Psoas muscle (tissue), 8 donors: ENCODE results near the gene SLC13A5. TPM values are rescaled to one million over a fixed set of nuclear protein-coding genes. Genes with fewer than 3 reads are reported as not detected.

Experiments used
- ATAC-seq, 4 donors: fragments of 200-7000 bp; cut with Tn5 transposase; one replicate each; pipeline ENCODE4 v1.9.1; 2020; ENCODE audit warnings: moderate library complexity in 3 of 4, mild to moderate bottlenecking in 2 of 4
- DNase-seq, 2 donors: peaks; one replicate each; pipeline ENCODE4 v3.0.0-alpha.2; 2020
- H3K27ac ChIP-seq: fragments of 200-600 bp; one replicate; pipeline ENCODE4 v1.8.0; 2022
- H3K27me3 ChIP-seq, 3 donors: fragments of 200-600 bp in 1 of 3; one replicate each; pipeline versions ENCODE4 v1.6.1 to v1.8.0; 2013 to 2022; ENCODE audit warnings: low read length in 2 of 3, mild to moderate bottlenecking in 2 of 3, moderate library complexity in 1 of 3; ENCODE audit not compliant: insufficient read depth in 3 of 3
- H3K36me3 ChIP-seq, 2 donors: fragments of 200-600 bp in 1 of 2; one replicate each; pipeline versions ENCODE4 v1.6.1 to v1.8.0; 2013 to 2022; ENCODE audit warnings: low read depth in 1 of 2, mild to moderate bottlenecking in 1 of 2, moderate library complexity in 1 of 2; ENCODE audit not compliant: insufficient read depth in 1 of 2
- H3K4me1 ChIP-seq: fragments of 200-600 bp; one replicate; pipeline ENCODE4 v1.8.0; 2022
- H3K4me3 ChIP-seq: fragments of 200-600 bp; one replicate; pipeline ENCODE4 v1.8.0; 2022; ENCODE audit warnings: mild to moderate bottlenecking
- H3K9me3 ChIP-seq: fragments of 200-600 bp; one replicate; pipeline ENCODE4 v1.8.0; 2022
- CTCF ChIP-seq: fragments of 200-600 bp; IDR thresholded peaks from one replicate; pipeline ENCODE4 v1.8.0; 2022; ENCODE audit warnings: antibody characterized with exemption
- WGBS, 3 donors: extraction: QIAGEN DNeasy Blood & Tissue Kit; methylation state at CpG; one replicate each; pipeline versions ENCODE4 v1.1.6 to v1.1.7; 2013; 5-methylcytosine and 5-hydroxymethylcytosine counted together
- intact Hi-C, 2 donors: fragments of 100-400 bp; cut with DNase I; formaldehyde crosslinking; loops; one replicate each; pipeline versions ENCODE4 v1.11.0 to v1.14.2; 2022
- polyA plus RNA-seq, 3 donors: library from polyadenylated mRNA; stranded (reverse); fragments of 200-250 nt; gene quantifications; one replicate each; pipeline ENCODE4 v1.2.3, GENCODE V29; 2013
- total RNA-seq, 4 donors: library from RNA; stranded (reverse); fragmentation: NEBNext Ultra II Directional in 2 of 4; extraction: Animal tissue kit (Norgen Biotek cat#: 25700) in 2 of 4; gene quantifications; one replicate each; pipeline versions ENCODE4 v1.2.1 to v1.2.4, GENCODE V29; 2021 to 2023
- donor health status: healthy with polysubstance abuse.
- donor health status: DM: no; HTN: no; CAD: no; lungs with moderate emphysema.
- donor health status: Bipolar disorder and iron deficiency.
- donor health status: healthy.
- donor health status: DM: yes; HTN: yes; CAD: no.
- donor health status: DM: no; HTN: no; CAD: no.
- donor health status: DM: no; HTN: no; CAD: no.
- donor health status: DM: yes; HTN: yes; CAD: no.

SLC13A5 gene
- total and polyA plus RNA-seq, 7 donors: 0.01 to 0.17 (median 0.03) TPM; not detected in 4

- intact Hi-C loops: no loop called here
- no peak overlapping the region for H3K4me3 ChIP-seq
- 89 to 91% (median 89%) methylated on average over 17 of the region's 17 CpGs for WGBS, 3 donors
- ATAC-seq (no peak), DNase-seq (no peak)
- TF ChIP-seq CTCF: no peak
- peaks cover 11% of the 10 kb centered on the region for H3K4me1 ChIP-seq
- H3K27me3 ChIP-seq: no peaks in the 10 kb centered on the region
- H3K9me3 ChIP-seq: no peaks in the 10 kb centered on the region
- no peak overlapping the region for H3K27ac ChIP-seq
- H3K36me3 ChIP-seq: peaks cover 0 to 29% of the 10 kb centered on the region in 2 donors
Observed at GRCh38 chr17:6636616-6637457, 76.3 kb downstream of the SLC13A5 start.

GRCh38 chr17:6636105-6636504 is 77.1 kb downstream of the SLC13A5 start:
- no peak for ATAC-seq
- Histone ChIP-seq H3K9me3 (no peaks in the 10 kb centered on the region), H3K36me3 (peaks cover 0 to 36% of the 10 kb centered on the region in 2 donors), H3K27me3 (no peaks in the 10 kb centered on the region), H3K27ac (no peak overlapping the region), H3K4me1 (peaks cover 5% of the 10 kb centered on the region), H3K4me3 (no peak overlapping the region)
- WGBS, 3 donors: 56 to 69% (median 60%) methylated on average over 2 of the region's 2 CpGs
- TF ChIP-seq CTCF: no peak
- no peak for DNase-seq
- intact Hi-C loops: no loop called here

Other genes starting within 250 kb of the SLC13A5 start
- under 1 TPM; 0.32 to 0.65 (median 0.53) TPM for gene PITPNM3, start 156.8 kb downstream of the SLC13A5 start, total RNA-seq
- under 1 TPM; 0.08 to 0.31 (median 0.27) TPM for gene PITPNM3, start 156.8 kb downstream of the SLC13A5 start, polyA plus RNA-seq
- 1 to 10 TPM; 2.7 to 4.3 (median 3.0) TPM for gene KIAA0753, start 72.7 kb downstream of the SLC13A5 start, total RNA-seq
- 1 to 10 TPM; 2.4 to 4.7 (median 3.5) TPM for gene KIAA0753, start 72.7 kb downstream of the SLC13A5 start, polyA plus RNA-seq
- 10 to 100 TPM; 27.5 to 41.1 (median 30.9) TPM for gene TXNDC17, start 72.3 kb downstream of the SLC13A5 start, total RNA-seq
- 100 to 1,000 TPM in 2 of 3 donors, 10 to 100 TPM in 1; 81.1 to 159 (median 100) TPM for gene TXNDC17, start 72.3 kb downstream of the SLC13A5 start, polyA plus RNA-seq
- 10 to 100 TPM; 12.2 to 12.8 (median 12.7) TPM for gene MED31, start 61.8 kb downstream of the SLC13A5 start, total RNA-seq
- gene MED31, start 61.8 kb downstream of the SLC13A5 start, polyA plus RNA-seq: 10 to 100 TPM; 12.7 to 55.2 (median 22.0) TPM
- under 1 TPM; 0.34 to 0.77 (median 0.65) TPM for gene C17orf100, start 61.6 kb downstream of the SLC13A5 start, total RNA-seq
- 1 to 10 TPM in 2 of 3 donors, under 1 TPM in 1; 0.61 to 1.4 (median 1.3) TPM for gene C17orf100, start 61.6 kb downstream of the SLC13A5 start, polyA plus RNA-seq
- 10 to 100 TPM in 2 of 4 donors, 1 to 10 TPM in 2; 6.9 to 14.0 (median 9.8) TPM for gene XAF1, start 42.7 kb upstream of the SLC13A5 start, total RNA-seq
- 1 to 10 TPM; 3.7 to 7.4 (median 7.4) TPM for gene XAF1, start 42.7 kb upstream of the SLC13A5 start, polyA plus RNA-seq
- under 1 TPM in 2 of 4 donors, not detected in 2; 0.30 to 0.34 TPM for gene FBXO39, start 62.8 kb upstream of the SLC13A5 start, total RNA-seq
- under 1 TPM in 2 of 3 donors, not detected in 1; 0.01 to 0.18 TPM for gene FBXO39, start 62.8 kb upstream of the SLC13A5 start, polyA plus RNA-seq
- gene TEKT1, start 118.4 kb upstream of the SLC13A5 start, total RNA-seq: not detected
- gene TEKT1, start 118.4 kb upstream of the SLC13A5 start, polyA plus RNA-seq: not detected